HEK293T (cell line): Measurements from ENCODE around the gene TSNAXIP1.

Source experiments
- CTCF ChIA-PET: fragments of 350-600 bp; formaldehyde crosslinking; extraction: SDS; loops from one replicate; lab custom pipeline; 2021; ENCODE audit warnings: antibody characterized with exemption, inconsistent platforms; lab: Yijun Ruan, JAX
- POLR2A ChIA-PET: fragments of 350-600 bp; formaldehyde crosslinking; extraction: SDS; loops from one replicate; lab custom pipeline; 2020; ENCODE audit warnings: antibody characterized with exemption, inconsistent platforms; lab: Yijun Ruan, JAX
- DNase-seq: peaks from one replicate; pipeline ENCODE4 v3.0.0; 2012; ENCODE audit warnings: mixed read lengths; ENCODE audit errors: extremely low spot score
- ARNT ChIP-seq: fragments of 450-650 bp; IDR thresholded peaks from 2 replicates; pipeline ENCODE4 v1.6.1; 2017; ENCODE audit warnings: mild to moderate bottlenecking
- BHLHE40 ChIP-seq: fragments of 450-650 bp; IDR thresholded peaks from 2 replicates; pipeline ENCODE4 v1.6.1; 2016; ENCODE audit warnings: mild to moderate bottlenecking, moderate library complexity, borderline replicate concordance
- CTBP1 ChIP-seq: fragments of 450-650 bp; IDR thresholded peaks from 2 replicates; pipeline ENCODE4 v1.6.1; 2016; ENCODE audit warnings: borderline replicate concordance
- ELF4 ChIP-seq: fragments of 450-650 bp; IDR thresholded peaks from 2 replicates; pipeline ENCODE4 v1.6.1; 2017; ENCODE audit warnings: antibody characterized with exemption
- FOXA1 ChIP-seq: fragments of 450-650 bp; IDR thresholded peaks from 2 replicates; pipeline ENCODE4 v1.6.1; 2016; ENCODE audit warnings: mild to moderate bottlenecking
- FOXK2 ChIP-seq: fragments of 450-650 bp; IDR thresholded peaks from 2 replicates; pipeline ENCODE4 v1.6.1; 2016; ENCODE audit warnings: mild to moderate bottlenecking
- FOXM1 ChIP-seq: fragments of 450-650 bp; IDR thresholded peaks from 2 replicates; pipeline ENCODE4 v1.6.1; 2017; ENCODE audit warnings: mild to moderate bottlenecking, borderline replicate concordance
- HDGF ChIP-seq: fragments of 450-650 bp; IDR thresholded peaks from 2 replicates; pipeline ENCODE4 v1.6.1; 2017; ENCODE audit warnings: antibody characterized with exemption, borderline replicate concordance
- L3MBTL2 ChIP-seq: fragments of 450-650 bp; conservative IDR thresholded peaks from 2 replicates; pipeline ENCODE4 v1.6.1; 2016; ENCODE audit warnings: mild to moderate bottlenecking
- LEF1 ChIP-seq: fragments of 450-650 bp; IDR thresholded peaks from 2 replicates; pipeline ENCODE4 v1.6.1; 2017; ENCODE audit warnings: mild to moderate bottlenecking, borderline replicate concordance
- NFRKB ChIP-seq: fragments of 450-650 bp; IDR thresholded peaks from 2 replicates; pipeline ENCODE4 v1.6.1; 2016; ENCODE audit warnings: mild to moderate bottlenecking, moderate library complexity
- SP1 ChIP-seq: fragments of 450-650 bp; IDR thresholded peaks from 2 replicates; pipeline ENCODE4 v1.6.1; 2017
- SUZ12 ChIP-seq: fragments of 450-650 bp; IDR thresholded peaks from 2 replicates; pipeline ENCODE4 v1.6.1; 2016; ENCODE audit warnings: mild to moderate bottlenecking
- TARDBP ChIP-seq: fragments of 450-650 bp; IDR thresholded peaks from 2 replicates; pipeline ENCODE4 v1.6.1; 2016
- ZNF384 ChIP-seq: fragments of 450-650 bp; IDR thresholded peaks from 2 replicates; pipeline ENCODE4 v1.6.1; 2016
- TF ChIP-seq, protein P1 (sequence below): fragments of 450-650 bp; IDR thresholded peaks from 2 replicates; pipeline ENCODE4 v1.6.1; 2016

TSNAXIP1 gene

DNA sequence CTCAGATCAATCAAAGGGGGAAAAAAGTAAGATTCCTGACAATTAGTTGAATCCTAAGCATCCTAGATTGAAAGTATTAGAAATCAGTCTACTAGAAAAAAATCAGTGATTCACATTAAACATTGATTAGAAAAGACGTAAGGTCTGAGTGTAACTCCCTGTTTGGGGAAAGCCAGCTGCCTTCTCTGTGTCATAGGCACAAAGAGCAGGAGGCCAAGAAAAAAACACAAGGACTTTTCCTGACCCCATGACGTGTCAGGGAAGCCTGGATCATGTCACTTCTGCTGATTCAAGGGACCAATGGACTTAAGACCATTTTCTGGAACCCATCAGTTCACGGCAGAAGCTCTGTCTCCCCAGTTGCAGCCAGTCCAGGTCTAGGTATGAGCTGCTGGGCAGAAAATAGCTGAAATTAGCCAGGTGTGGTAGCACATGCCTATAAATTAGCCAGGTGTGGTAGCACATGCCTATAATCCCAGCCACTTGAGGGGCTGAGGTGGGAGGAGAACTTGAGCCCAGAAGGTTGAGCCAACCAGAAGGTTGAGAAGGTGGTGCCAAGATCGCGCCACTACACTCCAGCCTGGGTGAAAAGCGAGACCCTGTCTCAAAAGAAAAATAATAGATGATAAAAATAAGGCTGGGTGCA is 36.2 kb upstream of the TSNAXIP1 start:
- no peak for DNase-seq
- no peak for TF ChIP-seq CTBP1
- TF ChIP-seq TARDBP: no peak
- TF ChIP-seq SUZ12: no peak
- TF ChIP-seq SP1: no peak
- TF ChIP-seq FOXK2: no peak
- TF ChIP-seq FOXA1: no peak
- no peak for TF ChIP-seq ARNT
- CTCF ChIA-PET: interaction anchor here (0.6 kb wide), 1 partner anchor 45 kb away, joined by 5 read pairs; no protein-coding TSS in a partner anchor
- POLR2A ChIA-PET: interaction anchor here (0.8 kb wide), 1 partner anchor 110 kb away, joined by 4 read pairs; the partner anchor contains the start of gene ACD

DNA sequence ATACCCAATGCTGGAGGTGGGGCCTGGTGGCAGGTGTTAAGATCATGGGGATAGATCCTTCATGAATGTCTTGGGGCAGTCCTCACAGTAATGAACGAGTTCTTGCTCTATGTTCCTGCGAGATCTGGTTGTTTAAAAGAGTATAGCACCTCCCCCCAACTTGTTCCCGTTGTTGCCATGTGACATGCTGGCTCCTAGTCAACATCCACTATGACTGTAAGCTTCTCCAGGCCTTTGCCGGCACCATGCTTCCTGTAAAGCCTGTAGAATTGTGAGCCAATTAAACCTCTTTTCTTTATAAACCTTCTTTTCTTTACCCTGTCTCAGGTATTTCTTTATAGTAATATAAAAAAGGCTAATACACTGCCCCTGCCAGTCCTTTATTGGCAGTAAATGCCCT is 33.6 kb upstream of the TSNAXIP1 start:
- POLR2A ChIA-PET: no interaction called here

DNA sequence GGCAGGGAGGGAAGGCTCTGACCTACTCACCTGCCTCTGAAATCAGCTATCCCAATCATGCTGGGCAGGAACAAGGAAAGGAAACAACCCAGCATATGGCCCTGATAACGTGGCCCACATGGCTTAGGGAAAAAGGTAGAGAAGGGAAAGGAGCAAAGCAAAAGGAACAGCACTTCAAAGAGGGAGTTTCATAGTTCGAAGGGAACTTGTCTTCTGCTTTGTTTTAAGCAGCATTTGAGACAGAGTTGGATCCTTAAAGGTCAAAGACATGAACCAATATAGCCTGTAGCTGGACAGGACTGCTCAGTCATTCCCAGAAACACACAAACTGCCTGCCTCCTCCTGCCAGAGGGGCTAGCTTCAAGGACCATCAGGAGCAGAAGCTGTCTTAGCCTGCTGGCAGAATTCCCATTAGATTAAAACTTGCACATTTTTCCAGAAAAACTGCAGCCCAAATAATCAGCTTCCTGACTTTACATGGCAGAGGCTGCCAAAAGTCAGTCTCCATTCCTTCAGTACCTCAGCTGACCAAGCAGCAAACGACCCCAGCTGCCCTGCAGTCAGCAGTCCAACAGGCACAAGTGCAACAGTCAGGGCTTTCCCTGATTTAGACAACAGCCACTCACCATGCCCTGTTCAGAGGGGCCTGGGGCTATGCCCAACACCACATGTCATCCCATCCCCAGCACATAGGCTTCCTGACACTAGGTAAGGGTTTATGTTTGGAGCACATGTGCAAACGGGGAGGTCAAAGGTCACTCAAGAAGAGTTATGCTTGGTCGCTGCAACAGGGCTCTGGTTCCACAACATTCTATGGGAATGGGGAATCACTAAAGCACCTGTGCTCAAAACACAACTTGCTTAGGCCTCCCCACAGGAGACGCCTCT is 32.9 kb upstream of the TSNAXIP1 start:
- DNase-seq: no peak
- ChIA-PET CTCF (no interaction called here), POLR2A (no interaction called here)
- no peak for TF ChIP-seq ELF4
- no peak for TF ChIP-seq SUZ12
- TF ChIP-seq L3MBTL2: no peak
- TF ChIP-seq, protein P1, sequence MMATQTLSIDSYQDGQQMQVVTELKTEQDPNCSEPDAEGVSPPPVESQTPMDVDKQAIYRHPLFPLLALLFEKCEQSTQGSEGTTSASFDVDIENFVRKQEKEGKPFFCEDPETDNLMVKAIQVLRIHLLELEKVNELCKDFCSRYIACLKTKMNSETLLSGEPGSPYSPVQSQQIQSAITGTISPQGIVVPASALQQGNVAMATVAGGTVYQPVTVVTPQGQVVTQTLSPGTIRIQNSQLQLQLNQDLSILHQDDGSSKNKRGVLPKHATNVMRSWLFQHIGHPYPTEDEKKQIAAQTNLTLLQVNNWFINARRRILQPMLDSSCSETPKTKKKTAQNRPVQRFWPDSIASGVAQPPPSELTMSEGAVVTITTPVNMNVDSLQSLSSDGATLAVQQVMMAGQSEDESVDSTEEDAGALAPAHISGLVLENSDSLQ: no peak
- no peak for TF ChIP-seq FOXK2
- no peak for TF ChIP-seq BHLHE40
- no peak for TF ChIP-seq FOXM1
- TF ChIP-seq FOXA1: no peak
- no peak for TF ChIP-seq SP1
- TF ChIP-seq ARNT: no peak
- TF ChIP-seq LEF1: no peak
- TF ChIP-seq NFRKB: no peak
- no peak for TF ChIP-seq TARDBP
- no peak for TF ChIP-seq ZNF384
- no peak for TF ChIP-seq CTBP1
- no peak for TF ChIP-seq HDGF

More for the DNA sequence above, 33.6 kb upstream of the TSNAXIP1 start:
- TF ChIP-seq ZNF384 (no peak), FOXK2 (no peak), SP1 (no peak), ELF4 (no peak), FOXM1 (no peak), L3MBTL2 (no peak), SUZ12 (no peak), FOXA1 (no peak), NFRKB (no peak), CTBP1 (no peak), BHLHE40 (no peak), HDGF (no peak), TARDBP (no peak), LEF1 (no peak)
- TF ChIP-seq, protein P1: no peak
- DNase-seq: no peak
- CTCF ChIA-PET: no interaction called here

DNA sequence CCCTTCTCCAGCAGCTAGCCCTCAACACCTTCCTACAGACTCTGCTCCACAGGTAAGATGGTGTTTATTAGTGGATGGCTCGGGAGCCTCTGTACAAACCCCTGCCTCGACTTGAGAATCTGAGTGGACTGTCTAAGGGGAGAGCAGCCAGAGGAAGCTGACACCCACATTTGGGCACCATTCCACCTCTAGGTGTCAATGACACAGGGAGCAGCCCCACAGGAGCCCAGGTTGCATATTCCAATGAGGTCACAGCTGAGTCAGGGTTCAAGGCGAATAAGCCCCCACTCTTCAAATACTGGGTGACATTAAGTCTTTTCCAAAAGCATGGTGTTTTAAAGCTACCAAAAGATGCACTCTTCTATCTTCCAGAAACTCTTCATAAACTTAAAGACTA is 32.2 kb upstream of the TSNAXIP1 start:
- POLR2A ChIA-PET: no interaction called here
- CTCF ChIA-PET: no interaction called here
- TF ChIP-seq FOXK2 (no peak), SP1 (no peak), HDGF (no peak), LEF1 (no peak), TARDBP (no peak), CTBP1 (no peak), ELF4 (no peak)
- TF ChIP-seq, protein P1: no peak
- no peak for DNase-seq

DNA sequence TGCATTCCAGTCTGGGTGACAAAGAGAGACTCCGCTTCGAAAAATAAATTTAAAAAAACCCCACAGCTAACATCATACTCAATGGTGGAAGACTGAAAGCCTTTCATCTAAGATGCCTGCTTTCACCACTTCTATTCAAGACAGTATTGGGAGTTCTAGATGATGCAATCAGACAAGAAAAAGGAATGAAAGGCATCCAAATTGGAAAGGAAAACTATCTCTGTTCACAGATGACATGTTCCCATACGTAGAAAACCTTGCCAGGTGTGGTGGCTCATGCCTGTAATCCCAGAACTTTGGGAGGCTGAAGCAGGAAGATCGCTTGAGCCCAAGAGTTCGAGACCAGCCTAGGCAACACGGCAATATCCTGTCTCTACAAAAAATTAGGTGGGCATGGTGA is 31.4 kb upstream of the TSNAXIP1 start:
- TF ChIP-seq BHLHE40 (no peak), ARNT (no peak), FOXM1 (no peak), CTBP1 (no peak), ELF4 (no peak), FOXA1 (no peak), FOXK2 (no peak), HDGF (no peak), TARDBP (no peak)
- CTCF ChIA-PET: interaction anchor here (0.7 kb wide), 1 partner anchor 607 kb away, joined by 3 read pairs; no protein-coding TSS in a partner anchor
- no peak for DNase-seq
- POLR2A ChIA-PET: no interaction called here
